Measurements from ENCODE around the gene NEFH.

The NEFH gene

GRCh38 chr22:29442976-29443375 is 37.0 kb upstream of the NEFH start:
- DNase-seq (ENCODE audit: extremely low read depth, low read depth): no peak
- no peak for TF ChIP-seq CTCF (IDR thresholded peaks at IDR 0.05; ENCODE audit: low read depth, low read length)

DNA sequence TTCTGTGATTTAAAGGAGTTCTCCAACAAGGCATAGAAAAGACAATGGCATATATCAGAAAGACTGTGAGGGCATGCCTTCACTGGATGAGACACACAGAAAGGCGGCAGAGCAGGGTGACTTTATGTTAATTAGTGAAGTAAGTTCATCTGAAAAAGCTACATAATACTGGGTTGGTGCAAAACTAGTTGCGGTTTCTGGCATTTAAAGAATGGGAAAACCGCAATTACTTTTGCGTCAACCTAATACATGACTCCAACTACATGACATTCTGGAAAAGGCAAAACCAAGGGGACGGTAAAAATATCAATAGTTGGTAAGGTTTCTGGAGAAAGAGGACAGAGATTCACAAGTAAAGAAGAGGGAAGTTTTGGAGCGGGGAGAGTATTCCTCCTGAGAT is 36.6 kb upstream of the NEFH start:
- TF ChIP-seq CTCF (IDR thresholded peaks at IDR 0.05; ENCODE audit: low read depth, low read length): no peak
- DNase-seq (ENCODE audit: extremely low read depth, low read depth): no peak

DNA sequence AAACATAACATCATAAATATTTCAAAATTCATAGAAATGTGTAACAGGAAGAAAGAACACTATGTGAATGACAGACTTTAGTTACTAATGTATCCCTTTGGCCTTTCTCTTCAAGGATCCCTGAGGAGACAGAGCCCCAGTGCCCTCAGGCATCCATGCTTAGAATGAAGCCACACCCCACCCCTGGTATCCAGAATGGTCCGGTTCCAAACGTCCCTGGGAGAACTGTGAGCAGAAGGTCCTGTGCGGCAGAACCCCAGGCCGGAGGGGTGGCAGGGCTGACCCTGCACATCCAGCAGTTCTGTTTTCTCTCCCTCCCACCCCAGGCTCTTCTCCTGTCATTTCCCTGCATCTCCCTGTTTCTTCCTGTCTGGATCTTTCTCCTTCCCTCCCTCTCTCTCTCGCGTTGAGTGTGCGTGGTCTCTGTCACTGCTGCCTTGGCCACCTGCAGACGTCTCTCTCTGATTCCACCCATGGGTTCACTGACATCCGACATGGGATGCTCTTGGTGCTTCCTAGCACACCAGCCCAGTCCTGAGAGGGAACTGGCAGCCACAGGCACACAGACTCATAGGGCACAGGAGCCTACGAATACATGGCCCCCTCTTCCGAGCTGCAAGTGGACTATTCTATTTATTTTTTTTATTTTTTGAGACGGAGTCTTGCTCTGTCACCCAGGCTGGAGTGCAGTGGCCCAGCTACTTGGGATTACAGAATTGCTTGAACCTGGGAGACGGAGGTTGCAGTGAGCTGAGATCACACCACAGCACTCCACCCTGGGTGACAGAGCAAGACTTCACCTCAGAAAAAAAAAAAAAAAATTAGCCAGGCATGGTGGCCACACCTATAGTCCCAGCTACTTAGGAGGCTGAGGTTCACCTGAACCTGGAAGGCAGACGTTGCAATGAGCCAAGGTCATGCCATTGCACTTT is 35.9 kb upstream of the NEFH start:
- no peak for DNase-seq (ENCODE audit: extremely low read depth, low read depth)
- no peak for TF ChIP-seq CTCF (IDR thresholded peaks at IDR 0.05; ENCODE audit: low read depth, low read length)

GRCh38 chr22:29445508-29445907 is 34.5 kb upstream of the NEFH start:
- no peak for DNase-seq (ENCODE audit: extremely low read depth, low read depth)
- no peak for TF ChIP-seq CTCF (IDR thresholded peaks at IDR 0.05; ENCODE audit: low read depth, low read length)

GRCh38 chr22:29447906-29448305 is 32.1 kb upstream of the NEFH start:
- no peak for DNase-seq (ENCODE audit: extremely low read depth, low read depth)
- TF ChIP-seq CTCF (IDR thresholded peaks at IDR 0.05; ENCODE audit: low read depth, low read length): no peak

- no peak for TF ChIP-seq CTCF (IDR thresholded peaks at IDR 0.05; ENCODE audit: low read depth, low read length)
- DNase-seq (ENCODE audit: extremely low read depth, low read depth): no peak
Measured at GRCh38 chr22:29449296-29449875, 30.6 kb upstream of the NEFH start.

- no peak for TF ChIP-seq CTCF (IDR thresholded peaks at IDR 0.05; ENCODE audit: low read depth, low read length)
- no peak for DNase-seq (ENCODE audit: extremely low read depth, low read depth)
Measured at GRCh38 chr22:29450222-29450621, 29.8 kb upstream of the NEFH start.

Measured in AG09319 (cell line).